HCT116 (cell line): ENCODE measurements around the gene CATSPERE. TPM values are rescaled to one million over a fixed set of nuclear protein-coding genes. Genes with fewer than 3 reads are reported as not detected.

Experiments
- ATAC-seq: fragments of 200-7000 bp; cut with Tn5 transposase; 2 replicates; pipeline ENCODE4 v1.9.1; 2020; ENCODE audit warnings: mild to moderate bottlenecking, moderate library complexity
- BruUV-seq: library from RNA; stranded (reverse); fragments of 400-500 nt; replicated peaks from 2 replicates; lab custom pipeline; 2021; lab: Mats Ljungman, UMichigan
- CTCF ChIA-PET: fragments of 300-600 bp; sonication (Branson Sonifier 250); formaldehyde crosslinking; loops from one replicate; lab custom pipeline; 2021; ENCODE audit warnings: antibody characterized with exemption; lab: Charles Lee
- POLR2A ChIA-PET: fragments of 300-600, 350-600 bp; sonication (Branson Sonifier 250); formaldehyde crosslinking; loops from one replicate; lab custom pipeline; 2021; ENCODE audit warnings: antibody characterized with exemption; lab: Charles Lee
- RAD21 ChIA-PET, 2 experiments: fragments of 300-600 bp; sonication (Branson Sonifier 250); formaldehyde crosslinking; loops; one replicate each; lab custom pipeline; 2023; ENCODE audit warnings: low total read pairs in 2 of 2; ENCODE audit not compliant: uncharacterized antibody in 2 of 2, unreplicated experiment in 2 of 2, low non-redundant PET in 1 of 2; lab: Charles Lee
- DNase-seq: peaks from one replicate; pipeline ENCODE4 v3.0.0-alpha.2; 2010; ENCODE audit warnings: low read depth, low spot score
- H2AFZ ChIP-seq: fragments of 200-600 bp; shearing (Covaris generic), sonication (generic); 2 replicates; pipeline ENCODE4 v1.6.1; 2017; ENCODE audit warnings: low read depth, mixed run types, mixed read lengths, antibody characterized with exemption, low read length; ENCODE audit not compliant: poor library complexity, severe bottlenecking
- H3K27ac ChIP-seq: 2 replicates; pipeline ENCODE4 v1.5.1; 2012; ENCODE audit warnings: low read depth, low read length
- H3K27me3 ChIP-seq: fragments of 200-600 bp; sonication (generic); 2 replicates; pipeline ENCODE4 v1.6.1; 2016; ENCODE audit warnings: mixed run types, low read length, mixed read lengths; ENCODE audit not compliant: insufficient read depth
- H3K36me3 ChIP-seq, 2 experiments: fragments of 200-500 bp in 1 of 2; fragments of 200-600 bp in 1 of 2; sonication (Bioruptor generic) in 1 of 2; sonication (generic) in 1 of 2; 2 replicates each; pipeline versions ENCODE4 v1.5.1 to v1.6.1; 2014 to 2016; ENCODE audit warnings: low read length in 2 of 2, inconsistent platforms in 1 of 2, mixed read lengths in 1 of 2, mixed run types in 1 of 2; ENCODE audit not compliant: insufficient read depth in 2 of 2, control insufficient read depth in 1 of 2
- H3K4me1 ChIP-seq, 2 experiments: fragments of 200-600 bp in 1 of 2; sonication (generic) in 1 of 2; 2 replicates each; pipeline versions ENCODE4 v1.5.1 to v1.6.1; 2012 to 2017; ENCODE audit warnings: low read length in 2 of 2, inconsistent platforms in 1 of 2, mild to moderate bottlenecking in 1 of 2, mixed read lengths in 1 of 2, mixed run types in 1 of 2, moderate library complexity in 1 of 2; ENCODE audit not compliant: insufficient read depth in 2 of 2, control insufficient read depth in 1 of 2
- H3K4me2 ChIP-seq: fragments of 200-600 bp; sonication (generic); 2 replicates; pipeline ENCODE4 v1.6.1; 2017; ENCODE audit warnings: mixed run types, low read length, mixed read lengths
- H3K4me3 ChIP-seq, 2 experiments: fragments of 200-600 bp in 1 of 2; sonication (generic) in 1 of 2; replicated peaks in 1 of 2; 2 replicates each; pipeline ENCODE4 v1.5.1; 2011 to 2016; ENCODE audit warnings: low read length in 2 of 2, control low read depth in 1 of 2, low read depth in 1 of 2, mild to moderate bottlenecking in 1 of 2, mixed read lengths in 1 of 2, mixed run types in 1 of 2
- H3K79me2 ChIP-seq: fragments of 200-600 bp; sonication (generic); 2 replicates; pipeline ENCODE4 v1.6.1; 2017; ENCODE audit warnings: mild to moderate bottlenecking, mixed run types, low read length, moderate library complexity, mixed read lengths; ENCODE audit not compliant: insufficient read depth
- H3K9ac ChIP-seq: fragments of 200-600 bp; sonication (generic); 2 replicates; pipeline ENCODE4 v1.6.1; 2016; ENCODE audit warnings: low read length, mixed read lengths
- H3K9me2 ChIP-seq: fragments of 200-600 bp; sonication (generic), shearing (Covaris generic); 2 replicates; pipeline ENCODE4 v1.6.1; 2017; ENCODE audit warnings: mixed run types, mild to moderate bottlenecking, moderate library complexity; ENCODE audit not compliant: insufficient read depth
- H3K9me3 ChIP-seq, 2 experiments: fragments of 200-500 bp in 1 of 2; fragments of 200-600 bp in 1 of 2; sonication (Bioruptor generic) in 1 of 2; sonication (generic) in 1 of 2; 2 replicates each; pipeline ENCODE4 v1.6.1; 2014 to 2017; ENCODE audit warnings: low read length in 2 of 2, mixed read lengths in 2 of 2, inconsistent platforms in 1 of 2, low read depth in 1 of 2, mild to moderate bottlenecking in 1 of 2, mixed run types in 1 of 2, moderate library complexity in 1 of 2; ENCODE audit not compliant: control insufficient read depth in 1 of 2, insufficient read depth in 1 of 2
- H4K20me1 ChIP-seq: fragments of 200-600 bp; sonication (generic), shearing (Covaris generic); 2 replicates; pipeline ENCODE4 v1.6.1; 2017; ENCODE audit warnings: mixed run types, mild to moderate bottlenecking, moderate library complexity; ENCODE audit not compliant: insufficient read depth
- EZH2 ChIP-seq: fragments of 200-600 bp; sonication (generic); IDR thresholded peaks from 2 replicates; pipeline ENCODE4 v1.6.1; 2017; ENCODE audit warnings: antibody characterized with exemption, mixed run types
- JUND ChIP-seq: IDR thresholded peaks from 2 replicates; pipeline ENCODE4 v1.6.1; 2012
- POLR2AphosphoS5 ChIP-seq: IDR thresholded peaks from 2 replicates; pipeline ENCODE4 v1.6.1; 2011; ENCODE audit warnings: mild to moderate bottlenecking, low read depth, low read length, moderate library complexity
- SIN3A ChIP-seq: IDR thresholded peaks from 2 replicates; pipeline ENCODE4 v1.6.1; 2012; ENCODE audit warnings: low read depth
- SRF ChIP-seq: IDR thresholded peaks from 2 replicates; pipeline ENCODE4 v1.6.1; 2012; ENCODE audit warnings: low read depth
- TCF7L2 ChIP-seq: IDR thresholded peaks from 2 replicates; pipeline ENCODE4 v1.7.0; 2011; ENCODE audit warnings: borderline replicate concordance, inconsistent platforms; ENCODE audit not compliant: insufficient read depth, insufficient read length; ENCODE audit errors: extremely low read depth
- intact Hi-C: fragments of 100-400 bp; cut with micrococcal nuclease; formaldehyde crosslinking; loops from 2 replicates; pipeline ENCODE4 v1.10.0; 2022
- total RNA-seq: library from RNA; stranded (reverse); gene quantifications from one replicate; pipeline ENCODE4 v1.2.1, GENCODE V29; 2021; ENCODE audit not compliant: unreplicated experiment
- TF ChIP-seq, protein P1 (sequence below): IDR thresholded peaks from 2 replicates; pipeline ENCODE4 v1.6.1; 2012
- TF ChIP-seq, protein P2 (sequence below): IDR thresholded peaks from 2 replicates; pipeline ENCODE4 v1.6.1; 2012

Gene CATSPERE
- total RNA-seq, 1 experiment from 2014 or later: 0.34 TPM

DNA sequence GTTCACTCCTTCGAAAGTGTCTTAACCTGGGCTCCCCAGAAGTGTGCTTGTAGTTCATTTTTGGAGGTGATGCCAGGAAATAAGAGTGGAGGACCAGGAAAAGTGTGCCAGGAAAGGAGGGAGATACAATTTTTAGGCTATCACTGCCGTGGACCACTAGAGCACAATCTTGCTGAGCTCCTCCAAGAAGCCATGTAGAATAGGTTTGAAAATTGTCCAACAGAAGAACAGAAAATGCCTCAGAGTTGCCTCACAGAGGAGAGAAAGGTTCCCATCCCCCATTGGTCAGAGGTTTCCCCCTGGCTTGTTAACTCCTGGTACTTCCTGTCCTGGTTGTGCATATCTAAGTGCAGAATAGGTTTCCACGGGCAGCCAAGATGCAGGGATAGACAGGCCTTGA lies 41.6 kb downstream of the CATSPERE start:
- no peaks in the 10 kb centered on the region for H3K36me3 ChIP-seq
- no peak for ATAC-seq
- H3K27me3 ChIP-seq: no peaks in the 10 kb centered on the region
- intact Hi-C loops: no loop called here
- H3K27ac ChIP-seq: no peak overlapping the region
- BruUV-seq: no TSS peak
- H3K79me2 ChIP-seq: no peaks in the 10 kb centered on the region
- H2AFZ ChIP-seq: no peak overlapping the region
- POLR2A ChIA-PET: no interaction called here
- RAD21 ChIA-PET: no interaction called here
- H4K20me1 ChIP-seq: no peaks in the 10 kb centered on the region
- no peaks in the 10 kb centered on the region for H3K9me2 ChIP-seq
- H3K9ac ChIP-seq: no peak overlapping the region
- no peak for DNase-seq
- H3K9me3 ChIP-seq: no peaks in the 10 kb centered on the region
- CTCF ChIA-PET: no interaction called here
- no peak overlapping the region for H3K4me2 ChIP-seq
- no peak overlapping the region for H3K4me3 ChIP-seq
- TF ChIP-seq TCF7L2: no peak
- no peaks in the 10 kb centered on the region for H3K4me1 ChIP-seq

DNA sequence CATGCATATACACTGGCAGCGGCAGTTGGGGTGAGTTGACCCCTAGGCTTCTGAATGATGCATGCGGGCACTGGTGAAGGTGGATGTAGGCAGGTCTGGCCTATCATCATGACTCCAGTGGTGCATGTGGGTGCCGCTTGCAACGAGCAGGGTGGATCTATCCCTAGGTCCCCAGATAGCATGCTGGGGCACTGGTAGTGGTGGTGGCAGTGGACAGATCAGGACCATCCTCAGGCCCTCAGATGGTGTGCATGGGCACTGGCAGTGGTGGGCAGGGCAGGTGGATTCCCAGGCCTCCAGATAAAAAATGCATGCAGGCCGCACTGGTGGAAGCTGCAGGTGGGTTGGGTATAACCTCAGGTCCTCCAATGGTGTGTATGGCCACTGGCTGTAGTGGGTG lies 52.4 kb downstream of the CATSPERE start:
- no TSS peak for BruUV-seq
- H3K4me3 ChIP-seq: no peak overlapping the region
- no peak overlapping the region for H3K9ac ChIP-seq
- TF ChIP-seq SIN3A (no peak), POLR2AphosphoS5 (no peak), SRF (no peak), EZH2 (no peak), JUND (no peak)
- TF ChIP-seq, protein P1, sequence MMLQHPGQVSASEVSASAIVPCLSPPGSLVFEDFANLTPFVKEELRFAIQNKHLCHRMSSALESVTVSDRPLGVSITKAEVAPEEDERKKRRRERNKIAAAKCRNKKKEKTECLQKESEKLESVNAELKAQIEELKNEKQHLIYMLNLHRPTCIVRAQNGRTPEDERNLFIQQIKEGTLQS: no peak
- TF ChIP-seq, protein P2, sequence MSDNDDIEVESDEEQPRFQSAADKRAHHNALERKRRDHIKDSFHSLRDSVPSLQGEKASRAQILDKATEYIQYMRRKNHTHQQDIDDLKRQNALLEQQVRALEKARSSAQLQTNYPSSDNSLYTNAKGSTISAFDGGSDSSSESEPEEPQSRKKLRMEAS: no peak
- TF ChIP-seq, all 23 proteins: peak for 0
- Histone ChIP-seq H3K9me2 (no peaks in the 10 kb centered on the region), H3K27ac (no peak overlapping the region), H3K4me1 (no peaks in the 10 kb centered on the region), H3K79me2 (no peaks in the 10 kb centered on the region), H3K36me3 (no peaks in the 10 kb centered on the region), H3K27me3 (no peaks in the 10 kb centered on the region), H4K20me1 (no peaks in the 10 kb centered on the region), H3K4me2 (no peak overlapping the region), H2AFZ (no peak overlapping the region), H3K9me3 (no peaks in the 10 kb centered on the region; a peak in 1 of 4 replicates)
- intact Hi-C loops: no loop called here
- ChIA-PET RAD21 (no interaction called here), POLR2A (no interaction called here), CTCF (no interaction called here)
- DNase-seq: no peak
- ATAC-seq: no peak
